A172 (cell line): ENCODE results near the gene DIDO1. TPM values are rescaled to one million over a fixed set of nuclear protein-coding genes. Genes with fewer than 3 reads are reported as not detected.

Source experiments
- DNase-seq: peaks from one replicate; pipeline ENCODE4 v3.0.0-alpha.2; 2015; ENCODE audit warnings: low spot score
- total RNA-seq: library from RNA; depleted of rRNA; stranded (reverse); fragments of >200 nt; shearing (Covaris generic); gene quantifications from 2 replicates; pipeline ENCODE4 v1.2.3, GENCODE V29; 2014

DIDO1 gene
- total RNA-seq, 1 experiment from 2014 or later, result 33.8 TPM

DNA sequence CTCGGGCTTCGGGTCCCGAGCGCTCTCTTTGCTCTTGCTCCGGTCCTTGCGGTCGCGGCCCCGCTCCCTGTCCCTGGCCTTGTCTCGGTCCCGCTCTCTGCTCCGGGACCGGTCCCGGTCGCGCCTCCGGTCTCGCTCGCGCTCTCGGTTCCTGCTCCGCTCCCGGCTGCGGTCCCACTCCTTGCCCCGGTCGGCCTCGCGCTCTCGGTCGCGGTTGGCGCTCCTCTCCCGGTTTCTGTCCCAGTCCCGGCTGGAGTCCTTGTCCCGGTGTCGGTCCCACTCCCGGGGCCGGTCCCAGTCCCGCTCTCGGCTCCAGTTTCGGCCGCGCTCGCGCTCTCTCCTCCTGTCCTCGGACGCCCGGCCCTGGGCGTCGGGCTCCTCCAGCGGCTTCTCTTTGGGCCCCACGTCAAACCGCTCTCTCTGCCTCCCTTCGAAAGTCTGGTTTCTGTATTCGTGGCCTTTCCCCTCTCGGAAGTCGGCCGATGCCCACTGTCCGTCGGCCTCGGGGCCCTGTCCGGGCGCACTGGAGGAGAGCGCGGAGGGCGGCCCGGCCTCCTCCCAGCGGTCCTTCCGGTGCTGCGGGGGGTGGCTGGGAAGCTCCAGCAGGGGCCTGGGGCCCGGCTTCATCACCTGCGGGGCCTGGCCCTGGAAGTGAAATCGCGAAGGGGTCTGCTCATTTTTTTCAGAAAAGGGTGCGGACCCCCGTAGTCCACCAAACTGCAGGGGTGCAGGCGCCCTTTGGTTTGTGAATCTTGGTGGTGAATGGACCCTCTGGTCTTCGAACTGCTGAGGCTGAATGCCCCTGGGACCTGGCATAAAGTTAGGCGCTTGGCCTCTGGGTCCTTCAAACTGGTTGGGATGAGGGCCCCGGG lies 46.8 kb downstream of the DIDO1 start:
- no peak for DNase-seq

DNA sequence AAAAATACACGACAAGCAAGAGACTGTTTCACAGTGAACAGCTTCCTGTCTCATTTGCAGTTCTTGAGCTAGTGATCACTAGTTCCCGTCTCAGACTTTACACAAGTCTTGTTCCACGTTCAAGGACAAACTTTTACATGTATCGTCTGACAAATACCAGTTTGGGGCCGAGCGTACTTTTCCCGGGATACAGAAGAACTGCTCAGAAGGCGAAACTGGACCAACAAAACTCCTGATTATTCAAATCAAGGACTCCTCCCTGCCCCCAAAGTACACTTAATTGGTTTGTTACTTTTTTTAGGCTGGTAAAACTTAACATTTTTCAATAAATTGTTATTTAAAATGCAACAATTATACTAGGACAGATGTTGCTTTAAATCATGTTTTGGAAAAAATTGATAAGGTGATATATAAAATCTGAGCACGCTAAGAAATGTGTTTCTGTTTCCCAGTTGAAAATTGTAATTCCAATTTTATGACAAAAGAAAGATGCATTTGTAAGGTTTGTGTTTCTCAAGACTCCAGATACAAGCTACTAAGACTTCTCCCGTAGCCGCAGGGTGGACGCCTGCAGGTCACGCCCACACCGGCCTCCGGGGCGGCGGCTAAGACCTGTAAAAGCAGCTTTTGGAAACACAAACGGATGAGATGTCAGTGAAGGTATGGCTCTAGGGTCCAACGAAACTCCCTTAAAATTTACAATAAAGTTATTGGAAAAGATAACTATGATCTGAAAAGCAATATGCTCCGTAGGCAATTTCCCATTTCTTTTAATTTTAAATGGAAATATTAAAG lies 47.9 kb downstream of the DIDO1 start:
- no peak for DNase-seq

DNA sequence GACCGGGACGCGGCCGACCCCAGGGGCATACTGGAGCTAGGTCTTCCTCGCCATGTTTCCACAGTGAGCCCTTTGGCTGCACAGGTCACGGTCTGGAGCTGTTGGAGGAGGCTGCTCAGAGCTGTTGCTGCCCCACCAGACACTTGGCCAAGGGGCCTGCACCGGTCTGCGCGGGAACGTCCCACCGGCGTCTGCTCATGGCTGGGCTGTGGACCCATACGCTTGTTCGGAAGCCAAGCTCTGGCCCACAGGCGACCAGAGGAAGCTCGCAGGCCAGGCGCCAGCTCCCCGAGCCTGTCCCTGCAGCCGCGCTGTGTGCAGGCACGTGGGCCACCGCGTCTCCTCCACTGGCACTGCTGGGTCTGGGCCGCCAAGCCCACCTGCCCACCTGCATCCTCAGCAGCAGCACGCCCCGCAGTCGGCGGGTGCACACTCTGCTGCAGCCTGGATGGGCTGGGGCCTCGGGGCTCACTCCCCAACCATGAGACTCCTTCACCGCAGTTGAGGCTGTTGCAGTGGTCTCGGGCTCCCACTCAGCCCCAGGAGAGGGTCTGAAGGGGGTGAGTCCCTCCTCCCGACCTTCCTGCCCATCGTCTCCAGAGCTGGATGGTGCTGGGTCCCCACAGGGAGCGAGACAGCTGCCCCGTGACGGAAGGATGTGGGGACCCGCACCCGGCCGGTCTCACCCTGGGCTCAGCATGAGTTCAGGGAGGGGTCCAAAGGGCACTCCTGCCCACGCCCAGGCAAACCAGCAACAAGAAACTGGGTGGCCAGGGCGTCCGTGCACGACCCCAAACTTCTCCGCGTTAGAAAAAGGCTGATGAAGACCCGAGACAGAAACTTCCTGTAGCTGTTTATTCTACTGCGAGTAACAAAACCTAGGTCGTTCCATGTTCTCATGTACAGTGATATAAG lies 49.1 kb downstream of the DIDO1 start:
- DNase-seq, result no peak

DNA sequence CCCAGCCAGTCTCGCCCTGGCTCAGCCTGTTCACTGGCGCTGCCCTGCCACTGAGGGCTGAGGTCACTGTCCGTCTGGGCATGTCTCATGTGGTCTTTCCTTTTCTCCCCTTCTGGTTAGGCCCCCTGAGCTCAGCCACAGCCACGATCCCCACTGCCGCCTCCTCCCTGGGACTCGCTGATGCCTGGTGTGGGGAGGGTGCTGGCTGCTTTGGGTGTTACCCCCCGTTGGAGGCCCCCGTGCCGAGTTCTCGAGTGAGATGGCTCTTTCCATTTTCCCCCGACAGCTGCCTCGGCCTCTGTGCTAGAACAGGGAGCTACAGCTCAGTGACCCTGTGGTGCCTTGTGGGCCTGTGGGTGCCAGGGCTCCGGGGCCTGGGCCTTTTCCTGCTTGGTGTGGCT lies 49.8 kb downstream of the DIDO1 start:
- DNase-seq, result no peak

DNA sequence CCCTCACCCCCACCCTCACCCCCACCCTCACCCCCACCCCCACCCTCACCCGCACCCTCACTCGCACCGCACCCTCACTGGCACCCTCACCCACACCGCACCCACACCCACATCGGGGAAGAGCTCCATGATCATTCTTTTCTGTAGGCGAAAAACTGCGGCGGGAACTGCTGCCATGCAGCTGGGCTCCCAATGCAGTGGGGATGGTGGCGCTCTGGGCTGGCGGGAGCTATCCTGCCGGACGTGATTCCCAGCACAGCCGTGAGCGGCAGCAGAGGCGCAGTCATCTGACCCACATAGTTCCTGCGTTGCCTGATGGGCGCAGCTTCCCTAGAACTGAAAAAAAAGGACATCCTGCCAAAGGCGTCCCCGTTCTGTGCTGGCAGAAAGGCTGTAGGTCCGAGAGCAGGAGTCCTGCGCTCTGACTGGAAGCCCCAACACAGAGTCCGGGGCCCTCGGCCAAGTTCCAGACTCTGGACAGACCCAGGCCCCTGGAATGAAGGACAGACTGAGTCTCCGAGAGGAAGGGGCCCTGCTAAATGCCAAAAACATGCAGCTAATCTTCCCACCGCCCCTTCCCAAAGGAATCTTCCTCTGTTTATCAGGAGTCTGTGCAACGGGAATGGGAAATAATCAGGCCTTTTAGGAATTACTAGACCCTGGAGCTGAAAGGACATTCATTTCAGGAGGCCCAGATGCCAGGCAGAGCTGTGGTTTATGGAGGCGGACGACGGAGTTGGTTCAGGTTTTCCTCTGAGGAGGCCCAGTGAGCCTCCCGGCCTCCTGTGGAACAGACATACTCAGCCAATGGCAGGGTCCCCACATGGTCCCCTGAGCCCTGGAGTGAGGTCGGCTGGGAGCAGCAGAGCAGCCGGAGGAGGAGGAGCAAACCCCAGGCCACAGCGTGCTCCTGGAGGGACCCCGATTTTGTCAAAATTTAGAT lies 50.6 kb downstream of the DIDO1 start:
- DNase-seq, result peak; percentile 91

DNA sequence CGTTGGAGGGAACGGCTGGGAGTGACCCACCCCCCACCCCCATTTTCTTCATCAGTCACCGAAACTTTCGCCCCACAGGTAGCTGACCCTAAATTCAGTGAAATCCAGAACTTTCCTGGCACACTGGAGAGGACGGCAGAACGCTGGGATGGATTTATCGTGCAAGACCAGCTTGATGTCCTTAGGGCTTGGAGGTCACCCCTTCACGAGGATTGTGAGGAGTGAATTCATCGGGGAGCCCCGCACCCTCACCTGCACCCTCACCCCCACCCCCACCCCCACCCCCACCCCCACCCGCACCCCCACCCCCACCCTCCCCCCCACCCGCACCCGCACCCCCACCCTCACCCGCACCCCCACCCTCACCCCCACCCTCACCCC lies 51.4 kb downstream of the DIDO1 start:
- DNase-seq, result no peak

DNA sequence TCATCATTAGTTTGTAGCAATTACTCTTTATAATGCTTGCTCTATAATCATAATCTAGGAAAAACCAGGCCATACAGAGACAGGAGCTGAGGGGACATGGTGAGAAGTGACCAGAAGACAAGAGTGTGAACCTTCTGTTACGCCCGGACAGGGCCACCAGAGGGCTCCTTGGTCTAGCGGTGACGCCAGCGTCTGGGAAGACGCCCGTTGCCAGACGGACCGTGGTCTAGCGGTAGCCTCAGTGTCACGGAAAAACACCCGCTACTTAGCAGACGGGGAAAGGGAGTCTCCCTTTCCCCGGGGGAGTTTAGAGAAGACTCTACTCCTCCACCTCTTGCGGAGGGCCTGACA lies 52.6 kb downstream of the DIDO1 start:
- DNase-seq, result peak; percentile 78

DNA sequence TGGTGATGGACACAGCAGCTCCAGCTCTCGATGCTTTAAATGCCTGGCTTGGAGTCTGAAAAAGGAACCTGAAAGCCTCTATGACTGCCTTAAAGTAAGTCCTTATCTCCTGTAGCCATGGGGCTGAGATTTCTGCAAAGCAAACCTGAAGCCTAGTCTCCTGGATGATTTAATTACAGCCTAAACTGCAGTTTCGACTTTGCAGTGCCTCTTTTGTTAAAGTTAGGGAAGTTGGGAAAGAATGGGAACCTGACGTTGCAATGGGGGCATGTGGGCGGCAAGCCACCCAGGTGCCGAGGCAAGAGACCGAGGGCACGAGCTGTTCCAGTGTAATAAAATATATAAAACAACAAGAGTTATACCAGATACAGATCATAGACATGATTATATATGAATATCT lies 53.0 kb downstream of the DIDO1 start:
- DNase-seq, result no peak

DNA sequence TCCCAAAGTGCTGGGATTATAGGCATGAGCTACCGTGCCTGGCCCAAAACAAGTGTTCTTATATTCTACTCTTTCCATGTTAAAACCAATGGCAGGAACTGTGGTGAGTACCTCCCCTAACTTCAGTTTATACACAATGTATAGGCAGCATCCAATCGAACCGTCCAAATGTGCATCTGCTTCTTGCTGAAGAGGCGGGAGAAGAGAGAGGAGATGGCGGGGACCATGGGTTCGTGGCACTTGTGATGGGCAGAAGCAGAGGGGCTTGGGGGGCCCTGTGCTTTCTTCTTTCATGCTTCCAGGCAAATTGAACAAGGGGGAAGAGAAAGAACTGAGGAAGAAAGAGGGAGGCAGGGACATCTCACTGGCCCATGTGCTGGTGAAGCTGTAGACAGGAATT lies 53.4 kb downstream of the DIDO1 start:
- DNase-seq, result no peak

DNA sequence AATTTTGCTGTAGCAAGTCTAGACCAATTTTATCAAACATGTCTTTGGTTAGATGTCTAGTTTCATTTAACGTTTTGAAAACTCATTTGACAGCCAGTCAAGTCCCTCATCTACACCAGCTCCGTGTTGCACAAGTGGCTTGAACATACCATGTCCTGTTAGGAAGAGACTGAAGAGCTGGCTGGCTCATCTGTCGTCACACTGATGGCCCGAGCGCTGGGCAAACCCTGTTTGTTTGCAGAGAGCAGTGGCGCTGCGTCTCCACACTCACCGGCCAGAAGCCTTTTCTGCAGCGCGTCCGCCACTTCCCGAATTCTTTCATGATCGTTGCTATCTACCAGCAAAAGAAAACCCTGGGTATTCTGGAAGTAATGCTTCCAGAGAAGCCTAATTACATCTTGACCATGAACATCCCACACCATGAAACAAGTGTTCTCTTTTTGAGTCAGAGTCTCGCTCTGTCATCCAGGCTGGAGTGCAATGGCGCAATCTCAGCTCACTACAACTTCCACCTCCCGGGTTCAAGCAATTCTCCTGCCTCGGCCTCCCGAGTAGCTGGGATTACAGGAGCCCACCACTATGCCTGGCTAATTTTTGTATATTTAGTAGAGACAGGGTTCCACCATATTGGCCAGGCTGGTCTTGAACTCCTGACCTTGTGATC lies 54.0 kb downstream of the DIDO1 start:
- DNase-seq, result no peak

DNA sequence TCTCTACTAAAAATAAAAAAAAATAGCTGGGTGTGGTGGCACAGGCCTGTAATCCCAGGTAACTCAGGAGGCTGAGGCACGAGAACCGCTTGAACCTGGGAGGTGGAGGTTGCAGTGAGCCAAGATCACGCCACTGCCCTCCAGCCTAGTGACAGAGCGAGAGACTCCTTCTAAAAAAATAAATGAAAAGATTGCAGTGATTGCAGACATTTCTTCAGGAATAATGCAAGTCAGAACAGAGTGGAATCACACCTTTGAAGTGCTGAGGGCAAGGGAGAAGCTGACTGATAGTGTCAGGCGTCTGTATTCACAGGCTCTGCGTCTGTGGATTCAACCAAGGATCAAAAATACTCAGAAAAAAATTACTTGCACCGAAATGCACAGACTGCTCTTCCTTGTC lies 62.1 kb downstream of the DIDO1 start:
- DNase-seq, result no peak

DNA sequence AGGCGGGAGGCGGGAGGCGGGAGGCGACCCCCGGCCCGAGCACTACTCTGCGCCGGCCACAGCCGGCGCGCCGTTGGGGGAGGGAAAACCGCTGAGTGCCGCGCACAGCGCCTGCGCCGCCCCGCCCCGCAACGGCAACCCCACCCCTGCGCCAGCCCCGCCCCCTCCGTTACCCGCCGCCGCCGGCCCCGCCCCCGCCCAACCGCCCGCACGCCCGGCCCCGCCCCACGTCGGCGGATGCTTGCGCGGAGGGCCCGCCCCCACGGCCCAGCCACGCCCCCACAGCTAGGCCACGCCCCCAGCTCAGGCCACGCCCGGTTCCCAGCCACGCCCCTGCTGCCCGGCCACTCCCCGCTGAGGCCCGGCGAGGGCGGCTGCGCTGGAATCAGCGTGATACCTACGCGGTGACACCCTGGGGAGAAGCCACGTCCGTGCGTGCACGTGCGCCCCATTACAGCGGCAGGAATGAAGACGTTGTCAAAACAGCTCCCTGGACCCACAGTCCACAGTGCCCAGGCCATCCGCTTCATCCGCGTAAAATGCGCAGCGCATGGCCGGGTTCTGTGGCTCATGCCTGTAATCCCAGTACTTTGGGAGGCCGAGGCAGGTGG lies 64.5 kb downstream of the DIDO1 start, which contains the start of gene TCFL5:
TSS of gene TCFL5 (minus strand) at position 97 of the 611 bp plus-strand sequence. CDS start 152 bp downstream, outside the sequence.
- DNase-seq, result peak; percentile 62

DNA sequence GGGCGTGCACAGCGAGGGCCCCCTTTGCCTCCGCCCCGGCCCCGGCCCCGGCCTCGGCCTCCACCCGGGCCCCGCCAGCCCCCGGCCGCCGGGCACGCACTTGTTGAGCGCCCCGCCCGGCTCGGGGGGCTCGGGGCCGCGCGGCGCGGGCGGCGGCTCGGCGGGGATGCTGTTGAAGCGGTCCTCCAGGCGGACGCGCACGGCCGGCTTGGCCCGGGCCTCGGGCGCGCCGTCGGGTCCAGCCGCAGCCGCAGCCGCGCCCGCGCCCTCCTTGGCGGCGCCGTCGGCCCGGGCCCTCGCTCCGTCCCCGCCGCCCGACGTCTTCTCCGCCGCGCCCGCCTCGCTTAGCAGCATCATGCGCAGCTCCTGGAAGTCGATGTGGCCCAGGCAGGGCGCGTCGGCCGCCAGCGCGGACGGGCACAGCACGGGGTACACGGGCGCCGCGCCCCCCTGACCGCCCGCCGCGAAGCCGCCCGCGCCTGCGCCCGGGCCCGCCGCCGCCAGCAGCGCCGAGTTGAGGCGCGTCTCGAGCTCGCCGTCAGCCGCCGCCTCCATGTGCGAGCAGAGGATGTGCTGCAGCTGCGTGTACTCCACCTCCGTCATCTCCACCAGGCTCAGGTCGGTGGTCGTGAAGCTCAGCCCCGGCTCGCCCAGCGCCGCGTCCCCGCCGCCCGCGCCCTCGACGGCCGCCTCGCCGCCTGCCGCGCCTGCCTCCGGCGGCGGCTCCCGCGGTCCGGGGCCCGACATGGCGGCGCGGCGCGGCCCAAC lies 65.2 kb downstream of the DIDO1 start:
- DNase-seq, result no peak

DNA sequence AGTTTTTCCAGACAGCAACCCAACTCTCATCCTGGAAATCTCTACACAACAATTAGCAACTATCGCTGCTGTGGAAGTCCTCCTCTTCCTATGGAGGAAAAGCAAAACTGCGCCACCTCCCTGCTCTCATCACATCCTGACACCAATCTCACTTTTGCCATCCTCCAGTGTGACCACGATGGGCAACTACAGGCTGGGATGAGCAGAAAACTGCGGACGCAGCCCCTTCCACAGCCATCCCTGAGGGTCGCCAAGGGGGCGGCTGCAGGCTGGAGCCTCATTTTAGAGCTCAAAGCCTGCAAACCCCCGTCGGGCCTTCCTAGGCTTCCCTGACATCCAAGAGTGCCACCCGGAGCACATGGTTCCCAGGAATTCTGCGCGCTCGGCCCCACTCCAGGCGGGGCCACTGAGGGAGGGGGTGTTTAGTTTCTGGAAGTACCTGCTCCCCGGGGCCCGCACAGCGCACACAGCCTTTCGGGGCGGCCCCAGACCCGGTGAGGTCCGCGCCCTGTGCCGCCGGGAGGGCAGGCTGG lies 65.8 kb downstream of the DIDO1 start:
- no peak for DNase-seq

DNA sequence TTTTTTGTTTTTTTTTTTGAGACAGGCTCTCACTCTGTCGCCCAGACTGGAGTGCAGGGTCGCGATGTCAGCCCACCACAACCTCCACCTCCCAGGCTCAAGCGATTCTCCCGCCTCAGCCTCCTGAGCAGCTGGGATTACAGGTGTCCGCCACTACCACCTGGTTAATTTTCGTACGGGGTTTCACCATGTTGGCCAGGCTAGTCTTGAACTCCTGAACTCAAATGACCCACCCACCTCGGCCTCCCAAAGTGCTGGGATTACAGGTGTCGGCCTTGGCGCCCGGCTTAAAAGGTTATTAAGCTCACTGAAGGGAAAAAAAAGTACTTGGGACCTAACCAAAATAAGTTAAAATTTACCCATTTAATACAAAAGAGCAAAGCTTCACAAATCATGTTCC lies 66.6 kb downstream of the DIDO1 start:
- no peak for DNase-seq

DNA sequence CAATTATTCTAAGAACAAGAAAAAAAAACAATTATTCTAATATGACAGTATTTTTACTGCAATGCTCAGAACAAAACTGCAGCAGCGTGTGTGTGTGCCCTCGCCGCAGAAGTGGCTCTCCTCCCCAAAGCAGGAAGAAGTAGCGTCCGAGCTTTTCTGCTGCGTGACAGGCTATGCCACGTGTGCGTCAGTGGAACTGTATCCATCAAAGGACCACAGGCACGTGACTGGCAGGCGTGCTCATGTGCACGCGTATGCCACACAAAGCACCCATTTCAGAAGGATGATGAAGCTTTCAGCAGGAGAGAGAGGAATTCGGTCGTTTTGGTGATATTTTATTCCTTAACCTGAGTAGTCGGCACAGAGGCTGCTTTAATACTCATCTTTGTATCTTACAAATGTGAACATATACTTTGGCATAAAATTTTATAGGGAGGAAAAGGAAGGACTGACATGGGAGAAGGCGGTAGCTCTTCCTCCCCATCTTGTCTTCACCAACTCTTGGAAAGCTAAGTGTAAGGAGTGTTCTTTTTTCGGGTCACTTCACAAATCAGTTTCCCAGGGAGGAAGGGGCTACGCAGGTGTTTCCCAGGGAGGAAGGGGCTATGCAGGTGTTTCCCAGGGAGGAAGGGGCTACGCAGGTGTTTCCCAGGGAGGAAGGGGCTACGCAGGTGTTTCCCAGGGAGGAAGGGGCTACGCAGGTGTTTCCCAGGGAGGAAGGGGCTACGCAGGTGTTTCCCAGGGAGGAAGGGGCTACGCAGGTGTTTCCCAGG lies 68.1 kb downstream of the DIDO1 start:
- DNase-seq, result no peak

DNA sequence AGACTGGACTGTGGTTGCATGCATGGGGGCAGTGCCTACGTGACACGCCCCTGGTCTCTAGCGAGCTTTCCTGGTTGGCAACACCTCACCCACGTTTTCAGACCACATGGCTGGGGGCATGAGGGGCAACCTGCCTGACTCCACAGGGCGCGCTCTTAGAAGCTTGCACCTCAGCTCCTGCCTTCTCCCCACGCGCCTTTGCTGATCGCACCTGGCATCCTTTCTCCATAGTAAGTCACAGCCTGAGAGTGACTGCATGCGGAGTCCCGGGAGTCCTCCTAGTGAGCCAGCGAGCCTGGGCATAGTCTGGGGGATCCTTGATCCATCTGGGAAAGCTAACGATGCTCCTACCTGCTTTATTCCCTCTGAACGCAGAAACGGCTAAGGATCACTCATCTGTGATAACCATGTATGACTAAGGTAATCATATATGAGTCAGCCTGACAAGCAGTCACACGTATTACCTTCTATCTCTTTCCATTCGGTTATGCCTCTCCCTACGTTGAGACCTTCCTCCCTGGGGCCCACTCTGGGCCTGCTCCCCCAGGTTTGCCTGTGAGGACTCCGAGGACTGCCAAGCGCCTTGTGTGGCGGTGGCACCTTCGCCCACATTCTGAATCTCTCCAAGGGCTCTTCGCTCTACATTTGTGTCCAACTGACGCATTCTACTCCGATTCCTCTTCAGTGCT lies 69.2 kb downstream of the DIDO1 start:
- DNase-seq, result peak; percentile 18
